Measurements from ENCODE around the gene STARD13. TPM values are rescaled to one million over a fixed set of nuclear protein-coding genes. Genes with fewer than 3 reads are reported as not detected.

STARD13 gene
- total RNA-seq, 6 experiments from 2014 or later, result 7.0 to 16.1 (median 9.8) TPM

DNA sequence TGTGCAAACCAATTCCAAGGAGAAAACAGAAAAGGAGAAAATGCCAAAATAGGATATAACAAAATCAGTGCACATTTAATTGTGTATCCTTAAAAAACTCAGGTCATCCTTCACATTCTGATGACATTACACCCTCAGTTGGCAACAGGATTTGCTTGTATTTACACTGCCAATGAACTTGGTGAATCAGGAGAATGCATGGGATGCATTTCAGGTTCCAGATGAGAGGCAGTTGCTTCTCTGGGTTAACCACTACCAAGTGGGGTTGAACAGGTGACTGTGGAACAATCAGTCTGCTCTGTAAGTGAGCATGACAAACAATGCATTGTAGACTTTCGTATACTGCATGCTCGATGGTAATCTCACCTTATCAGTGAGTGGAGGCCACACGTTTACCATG is 79.1 kb downstream of the STARD13 start:
- ATAC-seq, result peak in 2 of 4 donors; percentile 8 to 40
- no peaks in the 10 kb centered on the region for H3K27me3 ChIP-seq
- H3K4me1 ChIP-seq, result peaks cover 0 to 15% (median 3%) of the 10 kb centered on the region in 4 donors
- H3K9me3 ChIP-seq, result no peaks in the 10 kb centered on the region
- 67% methylated on average over 2 of the region's 3 CpGs for WGBS (ENCODE audit: insufficient coverage, low coverage, low lambda C conversion rate, missing lambda C conversion rate)
- no peak overlapping the region for H3K27ac ChIP-seq
- TF ChIP-seq CTCF (IDR thresholded peaks at IDR 0.05) (no peak), POLR2A (IDR thresholded peaks at IDR 0.05) (no peak)
- no peaks in the 10 kb centered on the region for H3K36me3 ChIP-seq
- intact Hi-C loops (cut with DNase I), result no loop called here
- H3K4me3 ChIP-seq, result no peak overlapping the region
- no peak for DNase-seq

GRCh38 chr13:33205804-33206221 is 79.7 kb downstream of the STARD13 start:
- H3K27me3 ChIP-seq, result no peaks in the 10 kb centered on the region
- 42% methylated on average over 5 of the region's 6 CpGs for WGBS (ENCODE audit: insufficient coverage, low coverage, low lambda C conversion rate, missing lambda C conversion rate)
- H3K36me3 ChIP-seq, result no peaks in the 10 kb centered on the region
- DNase-seq (no peak), ATAC-seq (no peak)
- H3K4me3 ChIP-seq, result no peak overlapping the region
- no peaks in the 10 kb centered on the region for H3K9me3 ChIP-seq
- no peak for TF ChIP-seq CTCF (IDR thresholded peaks at IDR 0.05)
- TF ChIP-seq POLR2A (IDR thresholded peaks at IDR 0.05), result no peak
- peak overlapping the region; percentile 24 to 33 (median 31) for H3K27ac ChIP-seq
- intact Hi-C loops (cut with DNase I), result no loop called here
- peaks cover 0 to 15% (median 3%) of the 10 kb centered on the region in 4 donors for H3K4me1 ChIP-seq

GRCh38 chr13:33205224-33205623 is 80.3 kb downstream of the STARD13 start:
- ATAC-seq (no peak), DNase-seq (no peak)
- TF ChIP-seq CTCF (IDR thresholded peaks at IDR 0.05) (no peak), POLR2A (IDR thresholded peaks at IDR 0.05) (no peak)
- peak overlapping the region; percentile 24 to 38 (median 33) for H3K27ac ChIP-seq
- H3K9me3 ChIP-seq, result no peaks in the 10 kb centered on the region
- peaks cover 0 to 15% (median 3%) of the 10 kb centered on the region in 4 donors for H3K4me1 ChIP-seq
- H3K27me3 ChIP-seq, result no peaks in the 10 kb centered on the region
- WGBS (ENCODE audit: insufficient coverage, low coverage, low lambda C conversion rate, missing lambda C conversion rate), result 47% methylated on average over 4 of the region's 4 CpGs
- no peaks in the 10 kb centered on the region for H3K36me3 ChIP-seq
- H3K4me3 ChIP-seq, result no peak overlapping the region
- intact Hi-C loops (cut with DNase I), result no loop called here

- H3K4me3 ChIP-seq, result no peak overlapping the region
- intact Hi-C loops (cut with DNase I), result no loop called here
- peaks cover 0 to 23% (median 3%) of the 10 kb centered on the region in 4 donors for H3K4me1 ChIP-seq
- ATAC-seq (peak; percentile 14 to 53 (median 35)), DNase-seq (peak in 1 of 3 donors; percentile 26)
- H3K27ac ChIP-seq, result peak overlapping the region; percentile 33 to 46 (median 38)
- H3K36me3 ChIP-seq, result no peaks in the 10 kb centered on the region
- no peaks in the 10 kb centered on the region for H3K9me3 ChIP-seq
- 55% methylated on average over 12 of the region's 12 CpGs for WGBS (ENCODE audit: insufficient coverage, low coverage, low lambda C conversion rate, missing lambda C conversion rate)
- no peaks in the 10 kb centered on the region for H3K27me3 ChIP-seq
- TF ChIP-seq POLR2A (IDR thresholded peaks at IDR 0.05), result no peak
- no peak for TF ChIP-seq CTCF (IDR thresholded peaks at IDR 0.05)
Observed at GRCh38 chr13:33204130-33204927, 81.2 kb downstream of the STARD13 start.

Measured in right lobe of liver (tissue), 6 donors.